Measurements from ENCODE around the gene SPX. TPM values are rescaled to one million over a fixed set of nuclear protein-coding genes. Genes with fewer than 3 reads are reported as not detected.

Gene SPX
- polyA plus RNA-seq, 1 of the 3 experiments (the other 2 are of a cell fraction): not detected

DNA sequence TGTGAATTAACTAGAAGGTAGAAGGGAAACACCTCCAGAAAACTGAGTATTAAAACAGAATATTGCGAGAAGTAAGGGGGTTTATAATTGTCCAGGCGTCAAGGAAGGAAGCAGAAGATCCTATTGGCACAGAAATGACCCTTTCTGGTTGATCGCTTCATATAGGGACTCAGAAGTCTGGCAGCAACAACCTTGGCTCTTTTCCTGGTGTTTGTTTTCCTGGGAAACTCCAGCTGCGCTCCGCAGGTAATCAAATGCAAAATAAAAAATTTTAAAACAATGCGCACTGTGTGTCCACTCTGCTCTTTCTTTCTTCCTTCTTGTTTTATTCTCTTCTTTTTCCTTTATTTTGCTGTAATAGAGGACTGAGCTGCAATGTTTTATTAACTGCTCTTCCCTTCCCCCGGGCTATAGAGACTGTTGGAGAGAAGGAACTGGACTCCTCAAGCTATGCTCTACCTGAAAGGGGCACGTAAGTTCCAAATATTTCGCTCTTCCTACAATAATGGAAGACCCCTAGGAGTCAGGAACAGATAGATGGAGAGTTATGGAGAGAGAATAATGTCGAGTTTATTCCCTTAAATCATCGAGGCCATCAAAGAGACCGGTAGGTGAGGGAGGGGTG, 737 bp downstream of the SPX start:
- H3K79me2 ChIP-seq (ENCODE audit: insufficient read depth): no peaks in the 10 kb centered on the region
- ChIA-PET POLR2A (no interaction called here), CTCF (interaction anchor here (1.9 kb wide), 1 partner anchor 10 kb away, joined by 4 read pairs; no protein-coding TSS in a partner anchor)
- peaks cover 3 to 7% of the 10 kb centered on the region in 2 experiments; a peak in 3 of 4 replicates for H3K4me1 ChIP-seq (ENCODE audit: control insufficient read depth in 1 of 2, insufficient read depth in 2 of 2, low read depth in 1 of 2, low read length in 1 of 2)
- 0 out of 2 replicates have a peak overlapping the region, but pooled peaks have one; percentile 83 for H2AFZ ChIP-seq (ENCODE audit: low read depth)
- H3K9me2 ChIP-seq: no peaks in the 10 kb centered on the region
- peaks cover 38% of the 10 kb centered on the region; the same call in 1 of the 2 replicates for H3K27me3 ChIP-seq (ENCODE audit: insufficient read depth)
- no peak for DNase-seq
- 29% methylated on average over 12 of the region's 12 CpGs for WGBS (ENCODE audit: low lambda C conversion rate)
- H3K36me3 ChIP-seq (replicated peaks in 1 of 2; ENCODE audit: control insufficient read depth in 1 of 2, insufficient read depth in 2 of 2, low read length in 1 of 2): no peaks in the 10 kb centered on the region
- H3K4me3 ChIP-seq (ENCODE audit: low read depth in 2 of 2, low read length in 1 of 2): peak overlapping the region; percentile 50 to 61; a peak in 3 of 4 replicates
- H3K4me2 ChIP-seq: peak overlapping the region; percentile 88
- H3K9me3 ChIP-seq: no peaks in the 10 kb centered on the region
- H3F3A ChIP-seq (replicated peaks; ENCODE audit: insufficient read depth): peaks cover 6% of the 10 kb centered on the region
- TF ChIP-seq CHD2 (IDR thresholded peaks at IDR 0.05; ENCODE audit: low read length, partially characterized antibody) (no peak), FOXM1 (IDR thresholded peaks at IDR 0.05; ENCODE audit: low read depth) (no peak), SIN3A (IDR thresholded peaks at IDR 0.05; ENCODE audit: borderline replicate concordance, low read depth, low read length) (no peak), IRF3 (IDR thresholded peaks at IDR 0.05; ENCODE audit: low read depth, low read length) (no peak), RCOR1 (IDR thresholded peaks at IDR 0.05; ENCODE audit: low read length) (no peak), GATA2 (CRISPR knock-in tag; IDR thresholded peaks at IDR 0.05) (no peak), USF1 (IDR thresholded peaks at IDR 0.05; ENCODE audit: borderline replicate concordance, low read depth) (no peak), EP300 (IDR thresholded peaks at IDR 0.05; ENCODE audit: borderline replicate concordance in 1 of 2, low read depth in 1 of 2, low read length in 1 of 2) (no peak), NRF1 (IDR thresholded peaks at IDR 0.05; ENCODE audit: low read depth, low read length) (no peak), RAD21 (IDR thresholded peaks at IDR 0.05; ENCODE audit: low read length) (no peak), ELF1 (IDR thresholded peaks at IDR 0.05) (no peak), YY1 (IDR thresholded peaks at IDR 0.05; ENCODE audit: low read depth) (no peak), NFIC (IDR thresholded peaks at IDR 0.05; ENCODE audit: borderline replicate concordance) (no peak)
- TF ChIP-seq, protein P1, sequence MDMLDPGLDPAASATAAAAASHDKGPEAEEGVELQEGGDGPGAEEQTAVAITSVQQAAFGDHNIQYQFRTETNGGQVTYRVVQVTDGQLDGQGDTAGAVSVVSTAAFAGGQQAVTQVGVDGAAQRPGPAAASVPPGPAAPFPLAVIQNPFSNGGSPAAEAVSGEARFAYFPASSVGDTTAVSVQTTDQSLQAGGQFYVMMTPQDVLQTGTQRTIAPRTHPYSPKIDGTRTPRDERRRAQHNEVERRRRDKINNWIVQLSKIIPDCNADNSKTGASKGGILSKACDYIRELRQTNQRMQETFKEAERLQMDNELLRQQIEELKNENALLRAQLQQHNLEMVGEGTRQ (IDR thresholded peaks at IDR 0.05; ENCODE audit: borderline replicate concordance, low read depth, low read length): no peak
- no peak overlapping the region for H3K27ac ChIP-seq (ENCODE audit: low read depth in 2 of 2, low read length in 1 of 2)
- H3K9ac ChIP-seq: no peak overlapping the region
- H4K20me1 ChIP-seq (ENCODE audit: insufficient read depth): no peaks in the 10 kb centered on the region

Data from SK-N-SH (cell line).